IMR-90 (cell line): ENCODE measurements around the gene ARHGEF12. TPM values are rescaled to one million over a fixed set of nuclear protein-coding genes. Genes with fewer than 3 reads are reported as not detected.

Experiments used
- ATAC-seq: fragments of 200-7000 bp; cut with Tn5 transposase; 2 replicates; pipeline ENCODE4 v1.9.1; 2020; ENCODE audit warnings: low read depth, mild to moderate bottlenecking, moderate library complexity
- BruUV-seq: library from RNA; stranded (reverse); fragments of 400-500 nt; replicated peaks from 2 replicates; lab custom pipeline; 2021; lab: Mats Ljungman, UMichigan
- CTCF ChIA-PET: fragments of 300-600 bp; formaldehyde crosslinking; extraction: SDS; loops from one replicate; lab custom pipeline; 2021; ENCODE audit warnings: antibody characterized with exemption; lab: Yijun Ruan, JAX
- POLR2A ChIA-PET: fragments of 300-600 bp; sonication (Branson Sonifier 250); formaldehyde crosslinking; loops from one replicate; lab custom pipeline; 2022; ENCODE audit warnings: antibody characterized with exemption; ENCODE audit not compliant: unreplicated experiment; lab: Charles Lee
- DNase-seq: peaks from one replicate; pipeline ENCODE4 v3.0.0; 2013
- H2AFZ ChIP-seq: replicated peaks from 2 replicates; pipeline ENCODE3; 2013; ENCODE audit warnings: low read length, mild to moderate bottlenecking; ENCODE audit not compliant: poor library complexity
- H2AK5ac ChIP-seq: 2 replicates; pipeline ENCODE4 v1.6.1; 2013; ENCODE audit warnings: low read depth, low read length, inconsistent platforms
- H2AK9ac ChIP-seq: replicated peaks from 2 replicates; pipeline ENCODE3; 2013; ENCODE audit warnings: mild to moderate bottlenecking, low read depth, low read length, moderate library complexity; ENCODE audit not compliant: poor library complexity
- H2BK120ac ChIP-seq: 2 replicates; pipeline ENCODE4 v1.6.1; 2013; ENCODE audit warnings: low read depth, low read length, inconsistent platforms
- H2BK15ac ChIP-seq: 3 replicates; pipeline ENCODE4 v1.6.1; 2013; ENCODE audit warnings: low read depth, low read length, inconsistent platforms
- H2BK20ac ChIP-seq: 2 replicates; pipeline ENCODE4 v1.6.1; 2013; ENCODE audit warnings: low read depth, mild to moderate bottlenecking, inconsistent platforms, low read length, moderate library complexity
- H2BK5ac ChIP-seq: 2 replicates; pipeline ENCODE4 v1.6.1; 2013; ENCODE audit warnings: mild to moderate bottlenecking, low read depth, low read length, inconsistent platforms; ENCODE audit not compliant: poor library complexity, severe bottlenecking
- H3K14ac ChIP-seq: replicated peaks from 2 replicates; pipeline ENCODE4 v1.6.1; 2013; ENCODE audit warnings: low read depth, low read length, inconsistent platforms
- H3K18ac ChIP-seq: 2 replicates; pipeline ENCODE4 v1.6.1; 2013; ENCODE audit warnings: low read depth, low read length, control low read depth
- H3K23ac ChIP-seq: 2 replicates; pipeline ENCODE4 v1.6.1; 2013; ENCODE audit warnings: low read depth, low read length, inconsistent platforms
- H3K27ac ChIP-seq: 2 replicates; pipeline ENCODE4 v1.5.1; 2013; ENCODE audit warnings: mild to moderate bottlenecking, control low read depth, low read length; ENCODE audit not compliant: insufficient read depth
- H3K27me3 ChIP-seq: 2 replicates; pipeline ENCODE4 v1.6.1; 2013; ENCODE audit warnings: low read length; ENCODE audit not compliant: control insufficient read depth, insufficient read depth
- H3K36me3 ChIP-seq: 2 replicates; pipeline ENCODE4 v1.6.1; 2013; ENCODE audit warnings: low read length, mixed read lengths; ENCODE audit not compliant: control insufficient read depth, insufficient read depth
- H3K4ac ChIP-seq: 2 replicates; pipeline ENCODE4 v1.6.1; 2013; ENCODE audit warnings: low read depth, low read length, inconsistent platforms
- H3K4me1 ChIP-seq: 2 replicates; pipeline ENCODE4 v1.6.1; 2013; ENCODE audit warnings: low read length, mixed read lengths; ENCODE audit not compliant: control insufficient read depth, insufficient read depth
- H3K4me2 ChIP-seq: 2 replicates; pipeline ENCODE4 v1.6.1; 2013; ENCODE audit warnings: low read depth, mild to moderate bottlenecking, control low read depth, low read length, moderate library complexity
- H3K4me3 ChIP-seq: 2 replicates; pipeline ENCODE4 v1.5.1; 2013; ENCODE audit warnings: low read depth, mild to moderate bottlenecking, control low read depth, low read length, moderate library complexity; ENCODE audit not compliant: insufficient read depth
- H3K56ac ChIP-seq: 2 replicates; pipeline ENCODE4 v1.6.1; 2013; ENCODE audit warnings: low read length, inconsistent platforms; ENCODE audit not compliant: insufficient read depth; ENCODE audit errors: extremely low read depth
- H3K79me1 ChIP-seq, 2 experiments: 2 replicates each; pipeline ENCODE4 v1.6.1; 2013; ENCODE audit warnings: low read length in 2 of 2, inconsistent platforms in 1 of 2, low read depth in 1 of 2
- H3K9ac ChIP-seq: 2 replicates; pipeline ENCODE4 v1.6.1; 2013; ENCODE audit warnings: low read depth, low read length, control low read depth
- H3K9me1 ChIP-seq: 2 replicates; pipeline ENCODE4 v1.6.1; 2013; ENCODE audit warnings: low read length, inconsistent platforms; ENCODE audit not compliant: insufficient read depth
- H3K9me3 ChIP-seq: 2 replicates; pipeline ENCODE4 v1.6.1; 2013; ENCODE audit warnings: low read length; ENCODE audit not compliant: control insufficient read depth, insufficient read depth
- H4K20me1 ChIP-seq: 2 replicates; pipeline ENCODE4 v1.6.1; 2013; ENCODE audit warnings: low read length, inconsistent platforms; ENCODE audit not compliant: insufficient read depth
- H4K5ac ChIP-seq: 2 replicates; pipeline ENCODE4 v1.6.1; 2013; ENCODE audit warnings: mild to moderate bottlenecking, low read depth, low read length, control low read depth
- H4K8ac ChIP-seq, 2 experiments: 2 replicates each; pipeline ENCODE4 v1.6.1; 2013; ENCODE audit warnings: low read depth in 2 of 2, low read length in 2 of 2, control low read depth in 1 of 2, inconsistent platforms in 1 of 2
- H4K91ac ChIP-seq: 2 replicates; pipeline ENCODE4 v1.6.1; 2013; ENCODE audit warnings: low read depth, low read length, inconsistent platforms; ENCODE audit not compliant: insufficient read depth
- BHLHE40 ChIP-seq: fragments of 150-350 bp; IDR thresholded peaks from 2 replicates; pipeline ENCODE4 v1.6.1; 2016; ENCODE audit warnings: mild to moderate bottlenecking, low read depth, low read length
- CEBPB ChIP-seq: IDR thresholded peaks from 2 replicates; pipeline ENCODE4 v1.6.1; 2012; ENCODE audit warnings: low read depth, low read length, improper control_type of control experiment
- CHD1 ChIP-seq: IDR thresholded peaks from 2 replicates; pipeline ENCODE4 v1.6.1; 2012; ENCODE audit warnings: low read depth, low read length, improper control_type of control experiment
- FOS ChIP-seq: fragments of 150-350 bp; IDR thresholded peaks from 2 replicates; pipeline ENCODE4 v1.6.1; 2016; ENCODE audit warnings: low read depth, low read length
- MXI1 ChIP-seq: IDR thresholded peaks from 2 replicates; pipeline ENCODE4 v1.6.1; 2012; ENCODE audit warnings: low read depth, mild to moderate bottlenecking, low read length, moderate library complexity, borderline replicate concordance
- NFE2L2 ChIP-seq: fragments of 150-350 bp; IDR thresholded peaks from 2 replicates; pipeline ENCODE4 v1.6.1; 2016; ENCODE audit warnings: low read depth, mild to moderate bottlenecking, low read length
- RAD21 ChIP-seq: IDR thresholded peaks from 2 replicates; pipeline ENCODE4 v1.6.1; 2012; ENCODE audit warnings: low read length, improper control_type of control experiment
- RCOR1 ChIP-seq: IDR thresholded peaks from 2 replicates; pipeline ENCODE4 v1.6.1; 2012; ENCODE audit warnings: mild to moderate bottlenecking, low read length, improper control_type of control experiment; ENCODE audit not compliant: insufficient replicate concordance
- SMC3 ChIP-seq: fragments of 150-350 bp; IDR thresholded peaks from 2 replicates; pipeline ENCODE4 v1.6.1; 2016; ENCODE audit warnings: low read depth, mild to moderate bottlenecking, antibody characterized with exemption, low read length, moderate library complexity
- USF2 ChIP-seq: fragments of 150-350 bp; IDR thresholded peaks from 2 replicates; pipeline ENCODE4 v1.6.1; 2017; ENCODE audit warnings: mild to moderate bottlenecking, antibody characterized with exemption, low read length, low read depth
- WGBS, 2 experiments: methylation state at CpG; one replicate each; pipeline versions ENCODE4 v1.1.5 to v1.1.7; 2013; ENCODE audit warnings: missing lambda C conversion rate in 2 of 2; ENCODE audit not compliant: insufficient read length in 1 of 2; ENCODE audit errors: extremely low coverage in 2 of 2; 5-methylcytosine and 5-hydroxymethylcytosine counted together
- dilution Hi-C: fragments of 300-500 bp; cut with HindIII; formaldehyde crosslinking; loops from one replicate; pipeline ENCODE4 v1.14.3; 2018; ENCODE audit warnings: low sequenced_read_pairs; ENCODE audit not compliant: unreplicated experiment
- in situ Hi-C: fragments of 300-500 bp; cut with MboI; formaldehyde crosslinking; loops from 3 replicates; pipeline ENCODE4 v1.14.3; 2019; ENCODE audit warnings: low sequenced_read_pairs, inconsistent platforms, mixed read lengths
- intact Hi-C: fragments of 100-400 bp; cut with micrococcal nuclease; formaldehyde crosslinking; loops from 2 replicates; pipeline ENCODE4 v1.10.0; 2022
- polyA plus RNA-seq, 3 experiments: library from polyadenylated mRNA; depleted of rRNA; stranded (reverse); fragments of >200 nt; gene quantifications; 2 replicates each; pipeline ENCODE4 v1.2.3, GENCODE V29; 2012; ENCODE audit warnings: low replicate concordance in 1 of 3
- total RNA-seq: library from RNA; depleted of rRNA; stranded (reverse); fragments of >200 nt; gene quantifications from 2 replicates; pipeline ENCODE4 v1.2.3, GENCODE V29; 2012

The ARHGEF12 gene
- total and polyA plus RNA-seq, 2 of the 4 experiments (the other 2 are of a cell fraction): 25.5 to 115 TPM

- peak overlapping the region; percentile 56 for H2AK5ac ChIP-seq
- H2BK20ac ChIP-seq: no peak overlapping the region
- H4K20me1 ChIP-seq: peaks cover 83% of the 10 kb centered on the region
- H3K27me3 ChIP-seq: no peaks in the 10 kb centered on the region
- no TSS peak for BruUV-seq
- peaks cover 8% of the 10 kb centered on the region for H3K4me1 ChIP-seq
- H2AFZ ChIP-seq: no peak overlapping the region
- TF ChIP-seq NFE2L2 (no peak), CHD1 (no peak), CEBPB (no peak), MXI1 (no peak), RCOR1 (no peak), FOS (no peak), USF2 (no peak), BHLHE40 (no peak), RAD21 (no peak), SMC3 (no peak)
- H3K36me3 ChIP-seq: no peaks in the 10 kb centered on the region
- POLR2A ChIA-PET: interaction anchor here (0.6 kb wide), 1 partner anchor 146 kb away, joined by 4 read pairs; no protein-coding TSS in a partner anchor
- H3K27ac ChIP-seq: no peak overlapping the region
- DNase-seq (no peak), ATAC-seq (no peak)
- CTCF ChIA-PET: interaction anchor here (0.7 kb wide), 1 partner anchor 11 kb away, joined by 3 read pairs; no protein-coding TSS in a partner anchor
- WGBS, 2 experiments: no CpG with 5 or more reads among the region's 1 CpG
- no peak overlapping the region for H3K9ac ChIP-seq
- dilution Hi-C loops: no loop called here
- H3K9me1 ChIP-seq: peaks cover 7% of the 10 kb centered on the region
- no peaks in the 10 kb centered on the region for H3K9me3 ChIP-seq
- no peak overlapping the region for H3K4me3 ChIP-seq
- H3K14ac ChIP-seq: peak overlapping the region; percentile 50
- H3K56ac ChIP-seq: no peak overlapping the region
- H4K5ac ChIP-seq: no peak overlapping the region
- peaks cover 0 to 58% of the 10 kb centered on the region in 2 experiments; a peak in 2 of 4 replicates for H3K79me1 ChIP-seq
- intact Hi-C loops: no loop called here
- H2BK15ac ChIP-seq: no peak overlapping the region
- no peak overlapping the region for H2BK120ac ChIP-seq
- no peak overlapping the region for H2BK5ac ChIP-seq
- no peak overlapping the region for H4K8ac ChIP-seq
- peak overlapping the region; percentile 50; the same call in 1 of the 2 replicates for H3K4me2 ChIP-seq
- H3K18ac ChIP-seq: no peak overlapping the region
- H3K23ac ChIP-seq: peak overlapping the region; percentile 85
- H4K91ac ChIP-seq: no peak overlapping the region
- peak overlapping the region; percentile 63 for H2AK9ac ChIP-seq
- in situ Hi-C loops: loop anchor here (25.0 kb wide), 1 partner anchor 91 kb away; no protein-coding TSS in a partner anchor
- 0 out of 2 replicates have a peak overlapping the region, but pooled peaks have one; percentile 29 for H3K4ac ChIP-seq
These were observed 10.0 kb downstream of the ARHGEF12 start for GRCh38 chr11:120346233-120346632.
